ENCODE measurements around the gene TLCD3A.

- TF ChIP-seq CTCF (IDR thresholded peaks at IDR 0.05; ENCODE audit: extremely low read depth in 1 of 2, insufficient read depth in 1 of 2, low read depth in 1 of 2, low read length in 2 of 2) (no peak), POLR2A (IDR thresholded peaks at IDR 0.05; ENCODE audit: low read depth, low read length) (no peak), MAX (IDR thresholded peaks at IDR 0.05; ENCODE audit: insufficient read depth, insufficient read length) (no peak), GATA2 (IDR thresholded peaks at IDR 0.05; ENCODE audit: insufficient read depth, insufficient read length, low read depth, low read length) (peak; percentile 83), POLR2AphosphoS5 (IDR thresholded peaks at IDR 0.05; ENCODE audit: insufficient read depth, low read depth, low read length) (peak; percentile 53)
Measured at GRCh38 chr17:693791-694638, 38.4 kb upstream of the TLCD3A start.

Measured in endothelial cell of umbilical vein (primary cell).